SK-N-SH treated with all-trans-retinoic acid at 6 μM for 48 hours (cell line): ENCODE measurements around the gene SLC13A3.

ENCODE experiments used
- ATAC-seq: fragments of 200-7000 bp; cut with Tn5 transposase; 3 replicates; pipeline ENCODE4 v1.9.1; 2020; ENCODE audit warnings: mild to moderate bottlenecking, moderate library complexity
- ARNTL ChIP-seq: fragments of 450-650 bp; formaldehyde crosslinking; IDR thresholded peaks from 2 replicates; pipeline ENCODE4 v1.5.0; 2020; ENCODE audit warnings: low read depth, mild to moderate bottlenecking, moderate library complexity, borderline replicate concordance
- BACH2 ChIP-seq: fragments of 250-450 bp; sonication (Bioruptor Pico); IDR thresholded peaks from 2 replicates; pipeline ENCODE4 v1.9.0; 2021; ENCODE audit warnings: mild to moderate bottlenecking, borderline replicate concordance
- CSDC2 ChIP-seq: fragments of 250-450 bp; sonication (Bioruptor Pico); IDR thresholded peaks from 2 replicates; pipeline ENCODE4 v1.5.0; 2020; ENCODE audit warnings: mild to moderate bottlenecking, moderate library complexity
- ESRRG ChIP-seq: fragments of 250-450 bp; sonication (Bioruptor Pico); IDR thresholded peaks from 2 replicates; pipeline ENCODE4 v1.6.1; 2021; ENCODE audit warnings: mild to moderate bottlenecking
- GLIS3 ChIP-seq: fragments of 250-450 bp; sonication (Bioruptor Pico); IDR thresholded peaks from 2 replicates; pipeline ENCODE4 v1.5.0; 2020; ENCODE audit warnings: mild to moderate bottlenecking, moderate library complexity
- ISL1 ChIP-seq: fragments of 250-450 bp; sonication (Bioruptor Pico); IDR thresholded peaks from 2 replicates; pipeline ENCODE4 v2.1.2; 2022; ENCODE audit warnings: mild to moderate bottlenecking, moderate library complexity
- OSR1 ChIP-seq: fragments of 250-450 bp; sonication (Bioruptor Pico); IDR thresholded peaks from 2 replicates; pipeline ENCODE4 v1.8.0; 2022; ENCODE audit warnings: moderate library complexity, mild to moderate bottlenecking, inconsistent platforms
- PPARA ChIP-seq: fragments of 250-450 bp; sonication (Bioruptor Pico); IDR thresholded peaks from 2 replicates; pipeline ENCODE4 v1.5.0; 2020; ENCODE audit warnings: mild to moderate bottlenecking, borderline replicate concordance
- RARB ChIP-seq: fragments of 250-450 bp; sonication (Bioruptor Pico); IDR thresholded peaks from 2 replicates; pipeline ENCODE4 v1.8.0; 2021; ENCODE audit warnings: mild to moderate bottlenecking, moderate library complexity
- SNAI2 ChIP-seq: fragments of 250-450 bp; sonication (Bioruptor Pico); IDR thresholded peaks from 2 replicates; pipeline ENCODE4 v1.5.0; 2020; ENCODE audit warnings: mild to moderate bottlenecking, moderate library complexity
- TCF4 ChIP-seq: fragments of 250-450 bp; sonication (Bioruptor Pico); IDR thresholded peaks from 2 replicates; pipeline ENCODE4 v1.8.0; 2021; ENCODE audit warnings: mild to moderate bottlenecking, moderate library complexity, borderline replicate concordance
- TOX ChIP-seq: fragments of 250-450 bp; sonication (Bioruptor Pico); IDR thresholded peaks from 2 replicates; pipeline ENCODE4 v1.8.0; 2021; ENCODE audit warnings: mild to moderate bottlenecking, moderate library complexity, borderline replicate concordance
- ZFP3 ChIP-seq: fragments of 250-450 bp; sonication (Bioruptor Pico); IDR thresholded peaks from 2 replicates; pipeline ENCODE4 v1.5.0; 2020; ENCODE audit warnings: mild to moderate bottlenecking, moderate library complexity
- ZFP30 ChIP-seq: fragments of 450-650 bp; formaldehyde crosslinking; IDR thresholded peaks from 2 replicates; pipeline ENCODE4 v1.5.0; 2022; ENCODE audit warnings: mild to moderate bottlenecking, moderate library complexity
- ZNF565 ChIP-seq: fragments of 450-650 bp; formaldehyde crosslinking; conservative IDR thresholded peaks from 2 replicates; pipeline ENCODE4 v1.5.0; 2020; ENCODE audit warnings: low read depth, mild to moderate bottlenecking, moderate library complexity
- ZNF70 ChIP-seq: fragments of 450-650 bp; formaldehyde crosslinking; IDR thresholded peaks from 2 replicates; pipeline ENCODE4 v1.5.0; 2020; ENCODE audit warnings: mild to moderate bottlenecking, moderate library complexity
- TF ChIP-seq, protein P1 (sequence below): fragments of 250-450 bp; sonication (Bioruptor Pico); IDR thresholded peaks from 2 replicates; pipeline ENCODE4 v1.5.1; 2020; ENCODE audit warnings: low read depth, mild to moderate bottlenecking, moderate library complexity
- TF ChIP-seq, protein P2 (sequence below): fragments of 250-450 bp; sonication (Bioruptor Pico); IDR thresholded peaks from 2 replicates; pipeline ENCODE4 v1.5.0; 2020; ENCODE audit warnings: mild to moderate bottlenecking, moderate library complexity
- TF ChIP-seq, protein P3 (sequence below): fragments of 250-450 bp; sonication (Bioruptor Pico); IDR thresholded peaks from 2 replicates; pipeline ENCODE4 v1.8.0; 2020; ENCODE audit warnings: mild to moderate bottlenecking, moderate library complexity, borderline replicate concordance
- TF ChIP-seq, protein P4 (sequence below): fragments of 250-450 bp; sonication (Bioruptor Pico); IDR thresholded peaks from 2 replicates; pipeline ENCODE4 v1.5.1; 2021; ENCODE audit warnings: mild to moderate bottlenecking, moderate library complexity

Gene SLC13A3

DNA sequence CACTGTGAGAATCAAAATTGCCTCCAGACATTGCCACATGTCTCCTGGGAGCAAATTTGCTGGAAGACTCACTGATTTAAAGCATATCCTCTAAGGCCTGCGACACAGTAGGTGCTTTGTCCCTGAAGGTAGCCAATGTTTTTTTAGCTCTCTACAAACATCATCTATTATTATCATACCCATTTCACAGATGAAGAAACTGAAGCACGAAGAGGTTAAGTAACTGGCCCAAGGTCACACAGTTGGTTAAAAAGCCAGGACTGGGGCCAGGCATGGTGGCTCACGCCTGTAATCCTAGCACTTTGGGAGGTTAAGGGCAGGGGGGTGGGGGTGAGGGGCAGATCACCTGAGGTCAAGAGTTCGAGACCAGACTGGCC, 12.4 kb downstream of the SLC13A3 start (continued):
- TF ChIP-seq, protein P1, sequence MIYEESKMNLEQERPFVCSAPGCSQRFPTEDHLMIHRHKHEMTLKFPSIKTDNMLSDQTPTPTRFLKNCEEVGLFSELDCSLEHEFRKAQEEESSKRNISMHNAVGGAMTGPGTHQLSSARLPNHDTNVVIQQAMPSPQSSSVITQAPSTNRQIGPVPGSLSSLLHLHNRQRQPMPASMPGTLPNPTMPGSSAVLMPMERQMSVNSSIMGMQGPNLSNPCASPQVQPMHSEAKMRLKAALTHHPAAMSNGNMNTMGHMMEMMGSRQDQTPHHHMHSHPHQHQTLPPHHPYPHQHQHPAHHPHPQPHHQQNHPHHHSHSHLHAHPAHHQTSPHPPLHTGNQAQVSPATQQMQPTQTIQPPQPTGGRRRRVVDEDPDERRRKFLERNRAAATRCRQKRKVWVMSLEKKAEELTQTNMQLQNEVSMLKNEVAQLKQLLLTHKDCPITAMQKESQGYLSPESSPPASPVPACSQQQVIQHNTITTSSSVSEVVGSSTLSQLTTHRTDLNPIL (CRISPR knock-in tag): no peak

DNA sequence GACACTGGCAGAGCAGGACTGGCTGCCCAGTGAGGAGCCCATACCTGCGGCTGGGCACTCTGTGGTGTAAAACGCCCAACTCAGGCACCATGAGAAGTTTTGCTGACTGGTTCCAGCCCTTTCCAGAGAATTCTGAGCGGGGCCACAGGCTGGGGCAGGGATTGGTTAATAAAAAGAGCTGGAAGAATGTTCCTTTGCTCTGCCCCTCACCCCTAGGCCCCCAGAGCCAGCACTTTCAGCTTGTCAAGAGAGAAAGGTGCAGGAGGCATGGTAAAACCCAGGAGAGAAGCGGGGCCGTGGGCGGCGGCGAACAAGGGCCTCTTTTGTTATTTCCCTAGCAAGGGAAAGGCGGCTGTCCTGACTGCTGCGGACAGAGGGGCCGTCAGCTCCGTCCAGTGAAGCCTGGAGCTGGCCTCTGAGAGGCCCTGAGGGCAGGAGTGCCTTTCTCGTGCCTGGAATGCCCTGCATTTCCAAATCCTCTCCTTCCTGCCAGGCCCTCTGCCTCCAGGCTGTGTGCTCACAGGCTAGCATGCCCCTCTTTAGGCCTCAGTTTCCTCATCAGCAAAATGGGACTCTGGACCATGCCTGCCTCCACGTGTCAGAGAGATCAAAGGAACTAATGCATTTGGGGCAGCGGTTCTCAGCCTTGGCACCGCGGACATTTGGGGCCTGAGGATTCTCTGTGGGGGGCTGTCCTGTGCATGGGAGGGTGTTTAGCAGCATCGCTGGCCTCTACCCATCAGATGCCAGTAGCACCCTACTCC, 12.9 kb downstream of the SLC13A3 start:
- no peak for ATAC-seq

DNA sequence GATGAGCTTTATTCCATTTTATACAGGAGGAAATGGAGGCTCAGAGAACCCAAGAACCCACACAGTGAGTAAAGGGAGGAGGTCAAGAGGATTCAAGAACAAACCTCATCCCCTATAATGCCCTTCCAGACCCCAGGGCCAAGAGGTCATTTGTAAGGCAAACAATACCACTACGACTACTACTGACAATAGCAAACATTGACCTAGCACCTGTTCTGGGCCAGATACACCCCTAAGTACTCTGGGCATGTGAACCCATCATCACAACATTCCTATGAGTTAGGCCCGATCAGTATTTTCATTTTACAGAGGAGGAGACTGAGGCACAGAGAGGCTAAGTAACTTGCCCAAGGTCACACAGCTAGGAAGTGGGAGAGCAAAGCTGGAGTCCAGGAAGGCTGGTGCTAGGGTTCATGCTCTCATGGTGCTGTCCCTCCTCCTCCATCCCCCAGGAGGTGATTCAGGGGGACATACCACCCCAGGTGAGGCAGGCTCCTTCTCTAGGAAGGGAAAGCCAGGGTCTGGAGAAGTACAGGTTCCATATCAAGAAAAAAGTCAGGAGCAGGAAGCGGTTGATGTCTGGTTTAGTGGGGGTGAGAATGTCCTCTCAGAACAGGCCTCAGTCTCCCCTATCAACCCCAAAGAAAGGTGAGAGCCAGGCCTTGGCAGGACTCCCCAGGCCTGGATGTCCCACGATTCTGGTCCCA, 13.7 kb downstream of the SLC13A3 start:
- no peak for ATAC-seq
- TF ChIP-seq BACH2 (CRISPR knock-in tag): no peak
- no peak for TF ChIP-seq GLIS3 (CRISPR knock-in tag)
- no peak for TF ChIP-seq OSR1 (CRISPR knock-in tag)
- TF ChIP-seq, protein P1 (CRISPR knock-in tag): no peak
- no peak for TF ChIP-seq ZNF70 (CRISPR knock-in tag)
- no peak for TF ChIP-seq ZFP30 (CRISPR knock-in tag)
- TF ChIP-seq, protein P2, sequence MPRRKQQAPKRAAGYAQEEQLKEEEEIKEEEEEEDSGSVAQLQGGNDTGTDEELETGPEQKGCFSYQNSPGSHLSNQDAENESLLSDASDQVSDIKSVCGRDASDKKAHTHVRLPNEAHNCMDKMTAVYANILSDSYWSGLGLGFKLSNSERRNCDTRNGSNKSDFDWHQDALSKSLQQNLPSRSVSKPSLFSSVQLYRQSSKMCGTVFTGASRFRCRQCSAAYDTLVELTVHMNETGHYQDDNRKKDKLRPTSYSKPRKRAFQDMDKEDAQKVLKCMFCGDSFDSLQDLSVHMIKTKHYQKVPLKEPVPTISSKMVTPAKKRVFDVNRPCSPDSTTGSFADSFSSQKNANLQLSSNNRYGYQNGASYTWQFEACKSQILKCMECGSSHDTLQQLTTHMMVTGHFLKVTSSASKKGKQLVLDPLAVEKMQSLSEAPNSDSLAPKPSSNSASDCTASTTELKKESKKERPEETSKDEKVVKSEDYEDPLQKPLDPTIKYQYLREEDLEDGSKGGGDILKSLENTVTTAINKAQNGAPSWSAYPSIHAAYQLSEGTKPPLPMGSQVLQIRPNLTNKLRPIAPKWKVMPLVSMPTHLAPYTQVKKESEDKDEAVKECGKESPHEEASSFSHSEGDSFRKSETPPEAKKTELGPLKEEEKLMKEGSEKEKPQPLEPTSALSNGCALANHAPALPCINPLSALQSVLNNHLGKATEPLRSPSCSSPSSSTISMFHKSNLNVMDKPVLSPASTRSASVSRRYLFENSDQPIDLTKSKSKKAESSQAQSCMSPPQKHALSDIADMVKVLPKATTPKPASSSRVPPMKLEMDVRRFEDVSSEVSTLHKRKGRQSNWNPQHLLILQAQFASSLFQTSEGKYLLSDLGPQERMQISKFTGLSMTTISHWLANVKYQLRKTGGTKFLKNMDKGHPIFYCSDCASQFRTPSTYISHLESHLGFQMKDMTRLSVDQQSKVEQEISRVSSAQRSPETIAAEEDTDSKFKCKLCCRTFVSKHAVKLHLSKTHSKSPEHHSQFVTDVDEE (CRISPR knock-in tag): no peak
- no peak for TF ChIP-seq TCF4 (CRISPR knock-in tag)
- no peak for TF ChIP-seq CSDC2 (CRISPR knock-in tag)
- TF ChIP-seq ISL1 (CRISPR knock-in tag): no peak
- TF ChIP-seq ZFP3 (CRISPR knock-in tag): no peak
- TF ChIP-seq TOX (CRISPR knock-in tag): no peak
- TF ChIP-seq, protein P3, sequence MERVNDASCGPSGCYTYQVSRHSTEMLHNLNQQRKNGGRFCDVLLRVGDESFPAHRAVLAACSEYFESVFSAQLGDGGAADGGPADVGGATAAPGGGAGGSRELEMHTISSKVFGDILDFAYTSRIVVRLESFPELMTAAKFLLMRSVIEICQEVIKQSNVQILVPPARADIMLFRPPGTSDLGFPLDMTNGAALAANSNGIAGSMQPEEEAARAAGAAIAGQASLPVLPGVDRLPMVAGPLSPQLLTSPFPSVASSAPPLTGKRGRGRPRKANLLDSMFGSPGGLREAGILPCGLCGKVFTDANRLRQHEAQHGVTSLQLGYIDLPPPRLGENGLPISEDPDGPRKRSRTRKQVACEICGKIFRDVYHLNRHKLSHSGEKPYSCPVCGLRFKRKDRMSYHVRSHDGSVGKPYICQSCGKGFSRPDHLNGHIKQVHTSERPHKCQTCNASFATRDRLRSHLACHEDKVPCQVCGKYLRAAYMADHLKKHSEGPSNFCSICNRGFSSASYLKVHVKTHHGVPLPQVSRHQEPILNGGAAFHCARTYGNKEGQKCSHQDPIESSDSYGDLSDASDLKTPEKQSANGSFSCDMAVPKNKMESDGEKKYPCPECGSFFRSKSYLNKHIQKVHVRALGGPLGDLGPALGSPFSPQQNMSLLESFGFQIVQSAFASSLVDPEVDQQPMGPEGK: no peak
- no peak for TF ChIP-seq ESRRG (CRISPR knock-in tag)
- TF ChIP-seq PPARA (CRISPR knock-in tag): no peak
- TF ChIP-seq ARNTL (CRISPR knock-in tag): no peak

More for the DNA sequence above, 12.9 kb downstream of the SLC13A3 start:
- TF ChIP-seq RARB (CRISPR knock-in tag): no peak
- no peak for TF ChIP-seq TOX (CRISPR knock-in tag)
- TF ChIP-seq, protein P1 (CRISPR knock-in tag): no peak

DNA sequence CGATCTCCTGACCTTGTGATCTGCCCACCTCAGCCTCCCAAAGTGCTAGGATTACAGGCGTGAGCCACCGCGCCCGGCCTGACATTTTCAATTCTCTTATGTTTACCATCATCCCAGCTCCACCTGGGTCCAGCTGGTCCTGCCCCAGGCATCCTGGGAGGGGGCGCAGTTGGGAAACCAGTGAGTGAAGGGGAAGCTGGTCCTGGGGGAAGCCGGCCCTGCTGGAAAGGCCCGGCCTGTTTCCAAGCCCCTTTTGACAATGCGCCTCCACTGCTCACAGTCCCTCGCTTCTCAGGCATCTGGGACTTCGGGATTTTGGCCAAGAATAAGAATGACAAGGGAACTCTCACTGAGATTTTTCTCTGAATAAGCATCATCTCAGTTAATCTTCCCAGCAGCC, 14.2 kb downstream of the SLC13A3 start:
- TF ChIP-seq, protein P4, sequence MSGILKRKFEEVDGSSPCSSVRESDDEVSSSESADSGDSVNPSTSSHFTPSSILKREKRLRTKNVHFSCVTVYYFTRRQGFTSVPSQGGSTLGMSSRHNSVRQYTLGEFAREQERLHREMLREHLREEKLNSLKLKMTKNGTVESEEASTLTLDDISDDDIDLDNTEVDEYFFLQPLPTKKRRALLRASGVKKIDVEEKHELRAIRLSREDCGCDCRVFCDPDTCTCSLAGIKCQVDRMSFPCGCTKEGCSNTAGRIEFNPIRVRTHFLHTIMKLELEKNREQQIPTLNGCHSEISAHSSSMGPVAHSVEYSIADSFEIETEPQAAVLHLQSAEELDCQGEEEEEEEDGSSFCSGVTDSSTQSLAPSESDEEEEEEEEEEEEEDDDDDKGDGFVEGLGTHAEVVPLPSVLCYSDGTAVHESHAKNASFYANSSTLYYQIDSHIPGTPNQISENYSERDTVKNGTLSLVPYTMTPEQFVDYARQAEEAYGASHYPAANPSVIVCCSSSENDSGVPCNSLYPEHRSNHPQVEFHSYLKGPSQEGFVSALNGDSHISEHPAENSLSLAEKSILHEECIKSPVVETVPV (CRISPR knock-in tag): no peak
- TF ChIP-seq RARB (CRISPR knock-in tag) (no peak), PPARA (CRISPR knock-in tag) (no peak), CSDC2 (CRISPR knock-in tag) (no peak), OSR1 (CRISPR knock-in tag) (no peak), BACH2 (CRISPR knock-in tag) (no peak), ZNF70 (CRISPR knock-in tag) (no peak), ZFP3 (CRISPR knock-in tag) (no peak), SNAI2 (CRISPR knock-in tag) (no peak), TCF4 (CRISPR knock-in tag) (no peak), ZNF565 (CRISPR knock-in tag) (no peak), ZFP30 (CRISPR knock-in tag) (no peak)
- TF ChIP-seq, protein P2 (CRISPR knock-in tag): no peak
- ATAC-seq: no peak
